Loucy (cell line): ENCODE data around the gene SLC5A1.

Experiments
- EZH2phosphoT487 ChIP-seq: fragments of 200-600 bp; IDR thresholded peaks from 2 replicates; pipeline ENCODE4 v1.6.1; 2018; ENCODE audit warnings: antibody characterized with exemption, mild to moderate bottlenecking, moderate library complexity, borderline replicate concordance
- TF ChIP-seq, protein P1 (sequence below): fragments of 200-600 bp; sonication (generic); conservative IDR thresholded peaks from 2 replicates; pipeline ENCODE4 v1.5.1; 2014; ENCODE audit warnings: mild to moderate bottlenecking, antibody characterized with exemption, low read length

- TF ChIP-seq, protein P1, sequence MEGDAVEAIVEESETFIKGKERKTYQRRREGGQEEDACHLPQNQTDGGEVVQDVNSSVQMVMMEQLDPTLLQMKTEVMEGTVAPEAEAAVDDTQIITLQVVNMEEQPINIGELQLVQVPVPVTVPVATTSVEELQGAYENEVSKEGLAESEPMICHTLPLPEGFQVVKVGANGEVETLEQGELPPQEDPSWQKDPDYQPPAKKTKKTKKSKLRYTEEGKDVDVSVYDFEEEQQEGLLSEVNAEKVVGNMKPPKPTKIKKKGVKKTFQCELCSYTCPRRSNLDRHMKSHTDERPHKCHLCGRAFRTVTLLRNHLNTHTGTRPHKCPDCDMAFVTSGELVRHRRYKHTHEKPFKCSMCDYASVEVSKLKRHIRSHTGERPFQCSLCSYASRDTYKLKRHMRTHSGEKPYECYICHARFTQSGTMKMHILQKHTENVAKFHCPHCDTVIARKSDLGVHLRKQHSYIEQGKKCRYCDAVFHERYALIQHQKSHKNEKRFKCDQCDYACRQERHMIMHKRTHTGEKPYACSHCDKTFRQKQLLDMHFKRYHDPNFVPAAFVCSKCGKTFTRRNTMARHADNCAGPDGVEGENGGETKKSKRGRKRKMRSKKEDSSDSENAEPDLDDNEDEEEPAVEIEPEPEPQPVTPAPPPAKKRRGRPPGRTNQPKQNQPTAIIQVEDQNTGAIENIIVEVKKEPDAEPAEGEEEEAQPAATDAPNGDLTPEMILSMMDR: no peak
- no peak for TF ChIP-seq EZH2phosphoT487
These were observed 11.6 kb upstream of the SLC5A1 start for GRCh38 chr22:32031466-32031865.
